Gastroesophageal sphincter (tissue), 3 donors: ENCODE measurements around the gene TRMT2A.

Experiments
- CTCF ChIP-seq, 4 experiments: fragments of 200-600 bp in 2 of 4; fragments of 450-650 bp in 2 of 4; sonication (generic) in 1 of 4; IDR thresholded peaks; one replicate each; pipeline ENCODE4 v1.5.1; 2017 to 2019; ENCODE audit warnings: antibody characterized with exemption in 4 of 4, mild to moderate bottlenecking in 2 of 4, moderate library complexity in 2 of 4
- POLR2A ChIP-seq, 2 donors: fragments of 450-650 bp; IDR thresholded peaks; one replicate each; pipeline ENCODE4 v1.6.1; 2017; ENCODE audit warnings: antibody characterized with exemption in 2 of 2, mild to moderate bottlenecking in 2 of 2, moderate library complexity in 1 of 2

GRCh38 chr22:20066617-20067383 is 50.2 kb downstream of the TRMT2A start:
- TF ChIP-seq POLR2A (IDR thresholded peaks at IDR 0.05), result no peak
- no peak for TF ChIP-seq CTCF (IDR thresholded peaks at IDR 0.05)
